Caco-2 (cell line): ENCODE measurements around the gene CLSTN2. TPM values are rescaled to one million over a fixed set of nuclear protein-coding genes. Genes with fewer than 3 reads are reported as not detected.
A peak's percentile ranks its signal among the peaks of the same experiment; 100 is the strongest.

Experiments used
- BruUV-seq: library from RNA; stranded (reverse); fragments of 400-500 nt; replicated peaks from 2 replicates; lab custom pipeline; 2021; lab: Mats Ljungman, UMichigan
- CTCF ChIA-PET: fragments of 300-600 bp; sonication (Branson Sonifier 250); formaldehyde crosslinking; loops from one replicate; lab custom pipeline; 2022; ENCODE audit warnings: antibody characterized with exemption; lab: Charles Lee
- POLR2A ChIA-PET: fragments of 300-600 bp; sonication (Branson Sonifier 250); formaldehyde crosslinking; loops from one replicate; lab custom pipeline; 2022; ENCODE audit warnings: antibody characterized with exemption; lab: Charles Lee
- DNase-seq, 2 experiments: peaks; one replicate each; pipeline versions ENCODE4 v3.0.0 to v3.0.0-alpha.2; 2020 to 2022
- H3K27me3 ChIP-seq: replicated peaks from 2 replicates; pipeline ENCODE4 v1.6.0; 2011; ENCODE audit warnings: low read length; ENCODE audit not compliant: control insufficient read depth, insufficient read depth
- H3K36me3 ChIP-seq: 2 replicates; pipeline ENCODE4 v1.5.1; 2011; ENCODE audit warnings: low read length; ENCODE audit not compliant: control insufficient read depth, insufficient read depth
- H3K4me1 ChIP-seq: fragments of 250-450 bp; sonication (Bioruptor Pico); 2 replicates; pipeline ENCODE4 v1.5.1; 2020; ENCODE audit warnings: mild to moderate bottlenecking
- H3K4me3 ChIP-seq: 2 replicates; pipeline ENCODE4 v1.5.1; 2011; ENCODE audit warnings: low read depth, mild to moderate bottlenecking, control low read depth, low read length
- H3K9me3 ChIP-seq: fragments of 250-450 bp; sonication (Bioruptor Pico); 2 replicates; pipeline ENCODE4 v1.5.1; 2020; ENCODE audit warnings: mild to moderate bottlenecking, moderate library complexity
- H3K27ac Mint-ChIP-seq: one replicate; pipeline ENCODE4 v1.8.0; 2022; ENCODE audit warnings: mixed read lengths; ENCODE audit not compliant: unreplicated experiment
- H3K27me3 Mint-ChIP-seq: one replicate; pipeline ENCODE4 v1.8.0; 2022; ENCODE audit warnings: mixed read lengths; ENCODE audit not compliant: insufficient read depth, unreplicated experiment
- H3K36me3 Mint-ChIP-seq: one replicate; pipeline ENCODE4 v1.8.0; 2022; ENCODE audit warnings: mild to moderate bottlenecking, mixed read lengths; ENCODE audit not compliant: insufficient read depth, unreplicated experiment
- H3K4me1 Mint-ChIP-seq: one replicate; pipeline ENCODE4 v1.8.0; 2022; ENCODE audit warnings: low read depth, mixed read lengths; ENCODE audit not compliant: unreplicated experiment
- H3K4me3 Mint-ChIP-seq: one replicate; pipeline ENCODE4 v1.8.0; 2022; ENCODE audit warnings: mild to moderate bottlenecking, moderate library complexity, mixed read lengths; ENCODE audit not compliant: unreplicated experiment
- H3K9me3 Mint-ChIP-seq: one replicate; pipeline ENCODE4 v1.8.0; 2022; ENCODE audit warnings: mixed read lengths; ENCODE audit not compliant: unreplicated experiment
- CTCF ChIP-seq, 2 experiments: fragments of 200-600 bp in 1 of 2; IDR thresholded peaks; 1 replicate in 1 of 2; 2 replicates in 1 of 2; pipeline versions ENCODE4 v1.5.1 to v1.8.0; 2011 to 2022; ENCODE audit warnings: antibody characterized with exemption in 1 of 2, control low read depth in 1 of 2, inconsistent platforms in 1 of 2, low read depth in 1 of 2, low read length in 1 of 2, mild to moderate bottlenecking in 1 of 2, moderate library complexity in 1 of 2; ENCODE audit not compliant: insufficient read depth in 1 of 2, severe bottlenecking in 1 of 2, unreplicated experiment in 1 of 2
- intact Hi-C: fragments of 100-400 bp; cut with micrococcal nuclease; formaldehyde crosslinking; loops from one replicate; pipeline ENCODE4 v1.10.0; 2022; ENCODE audit not compliant: unreplicated experiment
- total RNA-seq: library from RNA; stranded (reverse); gene quantifications from 2 replicates; pipeline ENCODE4 v1.2.3, GENCODE V29; 2022

Gene CLSTN2
- total RNA-seq, 1 experiment from 2014 or later = 26.1 TPM

DNA sequence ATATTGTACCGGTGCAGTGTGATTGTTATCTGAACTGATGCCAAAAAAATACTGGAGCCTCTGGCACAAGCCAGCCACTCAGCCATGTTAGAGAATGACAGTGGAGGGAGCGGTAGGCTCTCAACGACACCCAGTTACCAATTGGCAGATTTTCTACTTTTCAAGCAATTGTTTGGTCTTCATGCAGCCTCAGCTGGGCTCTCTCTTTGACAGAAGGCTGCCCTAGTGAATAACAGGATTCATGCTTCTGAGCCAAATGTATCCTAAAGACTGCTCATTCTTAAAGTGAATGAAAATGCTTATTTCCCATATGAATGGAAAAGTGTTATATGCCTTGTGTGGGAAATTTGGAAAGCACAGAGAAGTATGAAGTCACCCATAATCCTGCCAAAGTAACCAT is 481.7 kb downstream of the CLSTN2 start:
- Histone ChIP-seq H3K27me3 (no peaks in the 10 kb centered on the region), H3K4me3 (no peak overlapping the region), H3K9me3 (no peaks in the 10 kb centered on the region), H3K4me1 (peaks cover 10% of the 10 kb centered on the region), H3K36me3 (no peaks in the 10 kb centered on the region)
- H3K9me3 Mint-ChIP-seq = no peaks in the 10 kb centered on the region
- H3K4me1 Mint-ChIP-seq = no peaks in the 10 kb centered on the region
- DNase-seq = no peak
- no peak overlapping the region for H3K4me3 Mint-ChIP-seq
- no peak for TF ChIP-seq CTCF (IDR thresholded peaks at IDR 0.05; ENCODE audit: insufficient read depth in 1 of 2, low read depth in 1 of 2, low read length in 1 of 2, severe bottlenecking in 1 of 2, unreplicated experiment in 1 of 2)
- H3K27ac Mint-ChIP-seq = no peak overlapping the region
- H3K27me3 Mint-ChIP-seq = no peaks in the 10 kb centered on the region
- intact Hi-C loops = no loop called here
- no TSS peak for BruUV-seq
- H3K36me3 Mint-ChIP-seq = no peaks in the 10 kb centered on the region
- ChIA-PET CTCF (no interaction called here), POLR2A (no interaction called here)

GRCh38 chr3:140420621-140421357 is 485.8 kb downstream of the CLSTN2 start:
- Mint-ChIP-seq H3K9me3 (no peaks in the 10 kb centered on the region), H3K4me1 (peaks cover 15% of the 10 kb centered on the region), H3K36me3 (no peaks in the 10 kb centered on the region), H3K4me3 (no peak overlapping the region), H3K27ac (no peak overlapping the region), H3K27me3 (no peaks in the 10 kb centered on the region)
- peak in 1 of 2 experiments; percentile 3 for TF ChIP-seq CTCF (IDR thresholded peaks at IDR 0.05; ENCODE audit: insufficient read depth in 1 of 2, low read depth in 1 of 2, low read length in 1 of 2, severe bottlenecking in 1 of 2, unreplicated experiment in 1 of 2)
- Histone ChIP-seq H3K9me3 (no peaks in the 10 kb centered on the region), H3K4me1 (peaks cover 18% of the 10 kb centered on the region), H3K27me3 (no peaks in the 10 kb centered on the region), H3K36me3 (no peaks in the 10 kb centered on the region), H3K4me3 (no peak overlapping the region)
- CTCF ChIA-PET = no interaction called here
- no peak for DNase-seq
- no TSS peak for BruUV-seq
- intact Hi-C loops = no loop called here
- POLR2A ChIA-PET = no interaction called here

DNA sequence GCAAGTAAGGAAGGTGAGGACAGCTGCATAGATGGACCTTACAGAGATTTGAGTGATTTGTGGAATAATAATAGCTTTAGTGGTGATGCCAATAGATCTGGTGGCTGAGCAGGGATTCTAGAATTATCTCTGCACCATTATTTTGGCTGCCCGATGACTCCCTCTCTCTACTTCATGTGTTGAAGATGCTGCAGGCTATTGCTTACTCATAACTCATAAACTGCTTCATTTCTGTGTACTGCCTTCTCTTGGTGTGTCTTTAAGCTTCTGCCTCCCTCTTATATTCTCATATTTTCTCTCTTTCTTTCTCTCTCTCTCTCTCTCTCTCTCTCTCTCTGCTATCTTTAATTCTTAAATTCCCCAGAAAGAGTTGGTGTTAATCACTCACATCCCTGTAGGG is 486.9 kb downstream of the CLSTN2 start:
- no TSS peak for BruUV-seq
- Histone ChIP-seq H3K4me1 (peaks cover 18% of the 10 kb centered on the region), H3K9me3 (no peaks in the 10 kb centered on the region), H3K4me3 (no peak overlapping the region), H3K27me3 (no peaks in the 10 kb centered on the region), H3K36me3 (no peaks in the 10 kb centered on the region)
- TF ChIP-seq CTCF (IDR thresholded peaks at IDR 0.05; ENCODE audit: insufficient read depth in 1 of 2, low read depth in 1 of 2, low read length in 1 of 2, severe bottlenecking in 1 of 2, unreplicated experiment in 1 of 2) = no peak
- Mint-ChIP-seq H3K27ac (no peak overlapping the region), H3K27me3 (no peaks in the 10 kb centered on the region), H3K4me3 (no peak overlapping the region), H3K36me3 (no peaks in the 10 kb centered on the region), H3K4me1 (peaks cover 15% of the 10 kb centered on the region), H3K9me3 (no peaks in the 10 kb centered on the region)
- POLR2A ChIA-PET = no interaction called here
- intact Hi-C loops = no loop called here
- CTCF ChIA-PET = no interaction called here
- no peak for DNase-seq
